NCI-H2171 (cell line): Measurements from ENCODE around the gene COMT.

Experiments
- DNase-seq: peaks from one replicate; lab custom pipeline; 2025; lab: John Stamatoyannopoulos, UW

COMT gene

GRCh38 chr22:19958083-19959042 is 16.8 kb downstream of the COMT start:
- peak; percentile 48 for DNase-seq

- DNase-seq = peak; percentile 19
These were observed 17.5 kb downstream of the COMT start for GRCh38 chr22:19959043-19959586.

- DNase-seq = no peak
These were observed 18.3 kb downstream of the COMT start for GRCh38 chr22:19959587-19960490.

GRCh38 chr22:19960491-19961200 is 19.1 kb downstream of the COMT start:
- no peak for DNase-seq

DNA sequence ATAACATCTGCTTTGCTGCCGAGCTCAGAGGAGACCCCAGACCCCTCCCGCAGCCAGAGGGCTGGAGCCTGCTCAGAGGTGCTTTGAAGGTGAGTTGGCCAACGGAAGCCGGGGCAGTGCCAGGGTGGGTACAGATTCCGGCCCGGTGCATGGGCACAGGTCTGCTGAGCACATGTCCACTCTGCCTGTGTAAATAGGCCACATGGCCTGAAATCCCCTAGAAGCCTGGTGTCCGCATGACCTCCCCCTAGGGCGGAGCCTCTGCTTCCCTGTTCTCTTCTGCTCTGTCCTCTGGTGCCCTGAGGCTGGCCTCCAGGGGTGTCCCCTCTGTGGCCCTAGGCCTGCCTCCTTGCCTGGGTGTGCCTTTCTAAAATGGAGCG is 19.6 kb downstream of the COMT start:
- no peak for DNase-seq

- no peak for DNase-seq
These were observed 20.3 kb downstream of the COMT start for GRCh38 chr22:19961868-19962245.

DNA sequence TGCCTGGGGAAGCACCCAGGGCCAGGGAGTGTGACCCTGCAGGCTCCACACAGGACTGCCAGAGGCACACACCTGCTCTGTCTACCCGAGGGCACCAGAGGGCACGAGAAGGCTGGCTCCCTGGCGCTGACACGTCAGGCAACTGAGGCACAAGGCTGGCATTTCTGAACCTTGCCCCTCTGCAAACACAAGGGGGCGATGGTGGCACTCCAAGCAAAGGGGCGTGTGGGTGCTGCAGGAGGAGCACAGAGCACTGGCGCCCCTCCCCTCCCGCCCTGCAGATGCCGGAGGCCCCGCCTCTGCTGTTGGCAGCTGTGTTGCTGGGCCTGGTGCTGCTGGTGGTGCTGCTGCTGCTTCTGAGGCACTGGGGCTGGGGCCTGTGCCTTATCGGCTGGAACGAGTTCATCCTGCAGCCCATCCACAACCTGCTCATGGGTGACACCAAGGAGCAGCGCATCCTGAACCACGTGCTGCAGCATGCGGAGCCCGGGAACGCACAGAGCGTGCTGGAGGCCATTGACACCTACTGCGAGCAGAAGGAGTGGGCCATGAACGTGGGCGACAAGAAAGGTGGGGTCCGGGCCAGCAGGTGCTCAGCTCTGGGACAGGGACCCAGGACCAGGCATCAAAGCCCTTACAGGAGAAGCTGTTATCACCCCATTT is 20.8 kb downstream of the COMT start:
- peak; percentile 78 for DNase-seq

DNA sequence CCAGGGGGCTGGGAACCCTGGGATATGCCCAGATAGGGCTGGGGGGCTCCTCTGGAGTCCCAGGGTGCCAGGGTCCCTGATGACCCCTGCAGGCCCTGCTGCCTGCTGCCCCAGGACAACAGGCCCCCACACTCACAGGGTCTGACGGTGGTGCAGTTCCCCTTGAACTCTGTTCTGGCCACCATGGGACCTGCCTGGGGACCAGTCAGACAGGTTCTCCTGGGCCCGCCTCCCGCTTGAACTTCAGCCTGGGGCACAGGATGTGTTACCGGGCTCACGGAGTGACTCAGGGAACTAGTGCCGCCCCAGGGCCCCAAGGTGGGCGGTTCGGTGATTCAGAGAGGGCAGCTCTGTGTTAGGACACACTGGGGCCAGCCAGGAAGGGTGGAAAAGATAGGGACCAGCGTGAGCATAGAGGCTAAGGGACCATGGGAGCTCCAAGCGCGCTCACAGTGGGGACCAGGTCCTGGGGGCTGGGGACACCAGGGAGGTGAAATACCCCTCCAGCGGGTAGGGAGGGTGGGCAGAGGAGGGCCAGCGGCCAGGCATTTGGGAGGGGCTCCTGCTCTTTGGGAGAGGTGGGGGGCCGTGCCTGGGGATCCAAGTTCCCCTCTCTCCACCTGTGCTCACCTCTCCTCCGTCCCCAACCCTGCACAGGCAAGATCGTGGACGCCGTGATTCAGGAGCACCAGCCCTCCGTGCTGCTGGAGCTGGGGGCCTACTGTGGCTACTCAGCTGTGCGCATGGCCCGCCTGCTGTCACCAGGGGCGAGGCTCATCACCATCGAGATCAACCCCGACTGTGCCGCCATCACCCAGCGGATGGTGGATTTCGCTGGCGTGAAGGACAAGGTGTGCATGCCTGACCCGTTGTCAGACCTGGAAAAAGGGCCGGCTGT is 21.6 kb downstream of the COMT start:
- no peak for DNase-seq

DNA sequence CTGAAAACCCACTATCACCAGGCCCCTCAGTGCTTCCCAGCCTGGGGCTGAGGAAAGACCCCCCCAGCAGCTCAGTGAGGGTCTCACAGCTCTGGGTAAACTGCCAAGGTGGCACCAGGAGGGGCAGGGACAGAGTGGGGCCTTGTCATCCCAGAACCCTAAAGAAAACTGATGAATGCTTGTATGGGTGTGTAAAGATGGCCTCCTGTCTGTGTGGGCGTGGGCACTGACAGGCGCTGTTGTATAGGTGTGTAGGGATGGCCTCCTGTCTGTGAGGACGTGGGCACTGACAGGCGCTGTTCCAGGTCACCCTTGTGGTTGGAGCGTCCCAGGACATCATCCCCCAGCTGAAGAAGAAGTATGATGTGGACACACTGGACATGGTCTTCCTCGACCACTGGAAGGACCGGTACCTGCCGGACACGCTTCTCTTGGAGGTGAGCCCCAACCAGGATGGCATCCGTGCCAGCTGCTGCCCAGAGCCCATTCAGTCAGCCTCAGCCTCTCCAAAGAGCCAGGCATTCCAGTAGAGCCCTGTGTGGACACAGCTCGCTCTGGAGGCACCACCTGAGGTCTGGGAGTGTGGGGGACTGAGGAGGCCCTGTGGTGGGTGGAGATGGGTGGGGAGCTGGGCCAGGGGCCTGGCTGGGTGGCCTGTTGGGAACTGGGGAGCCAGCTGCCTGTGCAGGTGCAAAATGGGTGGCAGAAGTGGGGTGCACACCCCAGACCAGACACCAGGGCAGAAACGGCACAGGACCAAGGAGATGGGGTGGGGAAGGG is 22.5 kb downstream of the COMT start:
- DNase-seq = no peak

DNA sequence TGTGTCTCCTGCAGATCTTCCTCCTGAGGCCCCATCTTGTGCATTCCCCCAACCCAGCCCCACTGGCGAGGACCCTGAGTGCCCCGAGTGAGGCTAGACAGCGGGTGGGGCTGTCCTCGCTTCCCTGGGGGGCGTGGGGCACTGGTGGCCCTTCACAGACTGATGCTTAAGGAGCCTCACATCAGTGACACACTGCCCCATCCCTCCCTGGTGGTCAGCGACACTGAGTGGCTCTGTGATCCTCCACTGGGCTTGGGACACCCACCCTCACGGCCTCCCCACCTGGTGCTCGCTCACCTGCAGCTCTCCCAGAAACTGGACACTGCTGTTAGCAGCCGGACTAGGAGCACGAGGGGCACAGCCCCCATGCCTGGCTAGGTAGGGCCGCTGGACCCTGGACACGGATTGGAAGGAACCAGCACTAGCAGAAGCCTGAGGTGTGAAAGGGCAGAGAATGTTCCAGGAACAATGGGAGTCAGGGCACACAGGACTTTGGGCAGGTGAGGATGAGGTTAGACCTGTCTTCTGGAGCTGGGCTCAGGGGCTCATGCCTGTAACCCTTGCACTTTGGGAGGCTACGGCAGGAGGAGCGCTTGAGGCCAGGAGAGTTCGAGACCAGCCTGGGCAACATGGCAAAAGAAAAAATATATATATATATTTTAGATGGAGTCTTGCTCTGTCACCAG is 23.3 kb downstream of the COMT start:
- DNase-seq = no peak

DNA sequence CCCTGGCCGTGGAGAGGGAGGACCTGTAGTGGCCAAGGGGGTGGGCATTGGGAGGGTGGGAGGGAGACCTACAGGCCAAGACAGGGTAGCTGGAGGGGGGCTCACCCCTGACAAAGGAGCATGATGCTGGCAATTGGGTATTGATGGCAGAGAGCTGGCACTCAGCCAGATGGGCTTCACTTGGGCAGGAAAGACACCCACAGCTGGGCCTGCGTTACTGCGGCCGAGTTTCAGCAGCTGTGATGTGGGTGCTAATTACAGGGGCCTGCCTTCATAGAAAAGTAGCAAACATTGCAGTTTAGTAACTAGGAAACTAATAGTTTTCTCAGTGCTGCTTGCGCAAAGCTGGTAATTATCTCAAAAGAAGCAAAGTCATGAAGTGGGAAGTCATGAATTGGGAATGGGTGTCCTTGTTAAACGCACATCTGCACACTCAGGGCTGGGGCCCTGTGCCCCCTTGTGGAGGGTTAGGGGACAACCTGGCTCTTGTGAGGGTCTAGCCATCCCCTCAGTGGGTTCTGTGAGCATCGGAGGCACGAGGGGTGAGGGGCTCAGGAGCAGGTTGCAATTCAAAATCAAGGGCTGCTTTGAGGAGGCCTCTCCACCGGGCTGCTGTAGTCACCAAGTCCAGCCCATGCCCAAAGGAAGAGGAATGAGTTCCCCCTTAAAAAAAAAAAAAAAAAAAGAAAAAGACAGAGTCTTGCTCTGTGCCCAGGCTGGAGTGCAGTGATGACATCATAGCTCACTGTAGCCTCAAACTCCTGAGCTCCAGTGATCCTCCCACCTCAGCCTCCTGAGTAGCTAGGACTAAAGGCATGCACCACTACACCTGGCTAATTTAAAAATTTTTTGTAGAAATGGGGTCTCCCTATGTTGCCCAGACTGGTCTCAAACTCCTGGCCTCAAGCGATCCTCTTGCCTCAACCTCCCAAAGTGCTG is 24.5 kb downstream of the COMT start:
- DNase-seq = no peak

DNA sequence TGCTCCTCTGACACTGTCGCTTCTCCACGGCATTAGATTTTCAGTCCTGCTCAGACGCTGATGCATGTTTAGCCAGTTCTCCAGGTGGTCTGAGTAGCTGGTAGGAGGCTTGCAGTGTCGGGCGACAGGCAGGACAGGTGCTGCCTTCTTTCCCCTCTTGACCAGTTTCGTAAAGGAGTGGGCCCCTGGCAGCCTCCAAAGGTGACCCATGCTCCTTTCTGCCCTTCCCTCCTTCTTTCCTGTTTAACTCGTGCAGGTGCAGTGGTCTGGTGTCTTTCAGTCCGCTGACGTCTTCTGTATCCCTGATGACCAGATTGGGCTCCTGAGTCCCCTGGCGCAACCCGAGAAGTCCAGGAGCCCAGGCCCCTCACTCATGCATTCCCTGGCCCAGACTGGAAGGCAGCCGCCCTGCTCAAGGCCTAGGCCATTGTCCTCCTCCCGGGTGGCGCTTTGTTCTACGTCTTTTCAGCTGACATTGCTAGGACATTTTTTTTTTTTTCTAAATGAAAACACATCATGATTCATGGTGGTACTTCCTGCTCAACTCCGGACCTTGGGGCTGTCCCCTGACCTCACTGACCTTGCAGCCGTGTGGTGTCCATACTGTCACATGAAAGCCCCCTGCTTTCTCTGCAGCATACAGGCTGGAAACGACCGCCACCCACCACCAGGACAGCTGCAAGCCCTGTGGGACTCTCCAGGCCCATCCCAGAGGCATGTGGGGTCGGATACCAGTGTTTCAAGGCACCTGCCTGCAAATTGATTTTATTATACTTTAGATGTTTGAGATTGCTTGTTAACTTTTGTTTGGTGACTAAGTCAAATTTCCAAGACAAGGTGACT is 25.6 kb downstream of the COMT start:
- no peak for DNase-seq

- no peak for DNase-seq
These were observed 26.4 kb downstream of the COMT start for GRCh38 chr22:19967850-19968449.

DNA sequence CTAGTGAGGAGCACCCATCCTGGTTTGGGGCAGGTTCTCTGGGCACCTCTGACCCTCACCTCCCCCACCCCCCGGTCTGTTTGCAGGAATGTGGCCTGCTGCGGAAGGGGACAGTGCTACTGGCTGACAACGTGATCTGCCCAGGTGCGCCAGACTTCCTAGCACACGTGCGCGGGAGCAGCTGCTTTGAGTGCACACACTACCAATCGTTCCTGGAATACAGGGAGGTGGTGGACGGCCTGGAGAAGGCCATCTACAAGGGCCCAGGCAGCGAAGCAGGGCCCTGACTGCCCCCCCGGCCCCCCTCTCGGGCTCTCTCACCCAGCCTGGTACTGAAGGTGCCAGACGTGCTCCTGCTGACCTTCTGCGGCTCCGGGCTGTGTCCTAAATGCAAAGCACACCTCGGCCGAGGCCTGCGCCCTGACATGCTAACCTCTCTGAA is 26.9 kb downstream of the COMT start:
- DNase-seq = no peak

GRCh38 chr22:19969141-19969928 is 27.8 kb downstream of the COMT start:
- DNase-seq = no peak
